ENCODE data around the gene DUOX2. TPM values are rescaled to one million over a fixed set of nuclear protein-coding genes. Genes with fewer than 3 reads are reported as not detected.

DUOX2 gene
- total and polyA plus RNA-seq, 2 of the 13 experiments (the other 11 are each of a cell fraction or from before 2014, with no cell fraction given): 0.08 TPM; not detected in 1

DNA sequence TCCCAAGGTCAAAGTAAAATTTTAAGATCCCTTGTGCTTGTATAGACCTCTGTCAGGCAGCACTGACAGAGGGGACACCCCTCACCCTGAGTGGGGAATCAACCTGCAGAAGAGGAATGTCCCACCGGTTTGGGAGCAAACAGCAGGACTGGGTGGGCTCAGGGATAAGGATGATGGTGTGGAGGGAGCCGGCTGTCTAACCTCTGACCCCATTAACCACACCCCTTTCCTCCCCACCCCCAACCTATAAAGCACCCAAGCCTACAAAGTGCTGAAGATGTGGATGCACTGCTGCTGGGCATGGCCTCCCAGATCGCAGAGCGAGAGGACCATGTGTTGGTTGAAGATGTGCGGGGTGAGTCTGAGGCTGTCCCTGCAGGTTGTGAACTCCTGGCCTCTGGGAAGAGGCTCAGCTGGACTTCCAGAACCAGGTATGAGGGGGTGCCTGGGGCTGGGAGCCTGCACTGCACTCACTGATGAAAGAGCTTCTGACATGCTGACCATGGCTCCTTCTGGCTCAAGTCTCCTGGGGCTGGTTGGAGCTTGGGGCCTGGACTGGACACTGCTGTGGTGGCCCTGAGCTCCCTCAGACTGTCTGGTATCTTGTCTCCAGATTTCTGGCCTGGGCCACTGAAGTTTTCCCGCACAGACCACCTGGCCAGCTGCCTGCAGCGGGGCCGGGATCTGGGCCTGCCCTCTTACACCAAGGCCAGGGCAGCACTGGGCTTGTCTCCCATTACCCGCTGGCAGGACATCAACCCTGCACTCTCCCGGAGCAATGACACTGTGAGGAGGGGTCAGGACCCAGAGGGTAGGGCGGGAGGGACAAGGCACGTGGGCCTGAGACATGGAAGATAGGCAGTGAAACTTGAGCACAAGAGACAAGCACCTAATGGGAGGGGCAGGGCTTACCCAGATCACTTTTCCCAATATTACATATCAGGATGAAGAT lies 25.1 kb upstream of the DUOX2 start (continued):
- TF ChIP-seq, protein P1, sequence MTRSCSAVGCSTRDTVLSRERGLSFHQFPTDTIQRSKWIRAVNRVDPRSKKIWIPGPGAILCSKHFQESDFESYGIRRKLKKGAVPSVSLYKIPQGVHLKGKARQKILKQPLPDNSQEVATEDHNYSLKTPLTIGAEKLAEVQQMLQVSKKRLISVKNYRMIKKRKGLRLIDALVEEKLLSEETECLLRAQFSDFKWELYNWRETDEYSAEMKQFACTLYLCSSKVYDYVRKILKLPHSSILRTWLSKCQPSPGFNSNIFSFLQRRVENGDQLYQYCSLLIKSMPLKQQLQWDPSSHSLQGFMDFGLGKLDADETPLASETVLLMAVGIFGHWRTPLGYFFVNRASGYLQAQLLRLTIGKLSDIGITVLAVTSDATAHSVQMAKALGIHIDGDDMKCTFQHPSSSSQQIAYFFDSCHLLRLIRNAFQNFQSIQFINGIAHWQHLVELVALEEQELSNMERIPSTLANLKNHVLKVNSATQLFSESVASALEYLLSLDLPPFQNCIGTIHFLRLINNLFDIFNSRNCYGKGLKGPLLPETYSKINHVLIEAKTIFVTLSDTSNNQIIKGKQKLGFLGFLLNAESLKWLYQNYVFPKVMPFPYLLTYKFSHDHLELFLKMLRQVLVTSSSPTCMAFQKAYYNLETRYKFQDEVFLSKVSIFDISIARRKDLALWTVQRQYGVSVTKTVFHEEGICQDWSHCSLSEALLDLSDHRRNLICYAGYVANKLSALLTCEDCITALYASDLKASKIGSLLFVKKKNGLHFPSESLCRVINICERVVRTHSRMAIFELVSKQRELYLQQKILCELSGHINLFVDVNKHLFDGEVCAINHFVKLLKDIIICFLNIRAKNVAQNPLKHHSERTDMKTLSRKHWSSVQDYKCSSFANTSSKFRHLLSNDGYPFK (CRISPR knock-in tag; IDR thresholded peaks at IDR 0.05; ENCODE audit: borderline replicate concordance): no peak
- TF ChIP-seq ZNF780A (CRISPR knock-in tag; IDR thresholded peaks at IDR 0.05): no peak

DNA sequence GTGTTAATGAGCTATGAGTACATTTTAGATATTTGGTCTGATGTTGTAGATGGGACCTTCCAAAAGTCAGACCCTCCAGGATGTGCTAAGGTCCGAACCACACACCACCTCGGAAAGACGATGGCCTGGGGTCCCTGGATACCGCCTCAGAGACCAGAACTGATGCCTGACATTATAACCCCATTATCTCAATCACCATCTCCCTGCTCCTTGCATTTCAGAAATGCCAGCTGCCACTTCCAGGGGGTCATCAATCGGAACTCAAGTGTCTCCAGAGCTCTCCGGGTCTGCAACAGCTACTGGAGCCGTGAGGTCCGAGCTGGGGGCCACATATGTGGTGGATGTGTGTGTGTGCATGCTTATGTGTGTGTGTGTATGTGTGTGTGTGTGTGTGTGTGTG lies 23.7 kb upstream of the DUOX2 start:
- 4% methylated on average over 8 of the region's 8 CpGs for WGBS (ENCODE audit: low lambda C conversion rate)
- TF ChIP-seq MYC (CRISPR knock-in tag; IDR thresholded peaks at IDR 0.05; ENCODE audit: borderline replicate concordance): no peak
- no peak for TF ChIP-seq ZNF264 (CRISPR knock-in tag; IDR thresholded peaks at IDR 0.05)
- no peak for TF ChIP-seq NFE2 (CRISPR knock-in tag; IDR thresholded peaks at IDR 0.05)
- in situ Hi-C loops (cut with HindIII; ENCODE audit: extremely low pct_ligation_motif_present, low pct_unique_long_range_greater_than_20kb) (no loop called here), intact Hi-C loops (cut with micrococcal nuclease; ENCODE audit: unreplicated experiment) (no loop called here)
- no peaks in the 10 kb centered on the region for H4K20me1 ChIP-seq (ENCODE audit: insufficient read depth, low read length)
- H2AFZ ChIP-seq (ENCODE audit: low read length): no peak overlapping the region
- FAIRE-seq (no peak), ATAC-seq (no peak), DNase-seq (ENCODE audit: low spot score) (no peak)
- H3K9ac ChIP-seq (ENCODE audit: insufficient read depth, low read depth, low read length): no peak overlapping the region
- H3K4me2 ChIP-seq (ENCODE audit: low read depth, low read length): no peak overlapping the region
- peaks cover 4 to 22% of the 10 kb centered on the region in 2 experiments; a peak in 4 of 5 replicates for H3K27me3 ChIP-seq (ENCODE audit: control insufficient read depth in 1 of 2, insufficient read depth in 2 of 2, low read length in 2 of 2)
- CTCF ChIA-PET (ENCODE audit: low intra/inter-chr PET ratio, low total read pairs): interaction anchor here (1.8 kb wide), 1 partner anchor 19 kb away, joined by 5 read pairs; no protein-coding TSS in a partner anchor
- no peaks in the 10 kb centered on the region for H3K9me3 ChIP-seq (ENCODE audit: low read length)
- H3K79me2 ChIP-seq (ENCODE audit: insufficient read depth, low read length): no peaks in the 10 kb centered on the region
- no peaks in the 10 kb centered on the region for H3K36me3 ChIP-seq (replicated peaks in 1 of 2; ENCODE audit: control insufficient read depth in 1 of 2, insufficient read depth in 2 of 2, low read length in 2 of 2)
- no peak overlapping the region for H3K27ac ChIP-seq (ENCODE audit: extremely low read length, insufficient read depth, low read length)
- no peak overlapping the region for H3K4me3 ChIP-seq (replicated peaks in 1 of 3; ENCODE audit: insufficient read depth in 1 of 3, low read depth in 2 of 3, low read length in 3 of 3)
- BruUV-seq (replicated peaks): no TSS peak
- POLR2A ChIA-PET: no interaction called here
- no peaks in the 10 kb centered on the region for H3K4me1 ChIP-seq (ENCODE audit: insufficient read depth, low read length)
